H1 (cell line): ENCODE data around the gene NDUFS7. TPM values are rescaled to one million over a fixed set of nuclear protein-coding genes. Genes with fewer than 3 reads are reported as not detected.

Experiments used
- CTCF ChIA-PET: fragments of 300-600 bp; sonication (Branson Sonifier 250); formaldehyde crosslinking; loops from one replicate; lab custom pipeline; 2021; ENCODE audit not compliant: partially characterized antibody; lab: Charles Lee
- POLR2A ChIA-PET: fragments of 300-600 bp; sonication (Branson Sonifier 250); formaldehyde crosslinking; loops from one replicate; lab custom pipeline; 2021; ENCODE audit warnings: inconsistent platforms; ENCODE audit not compliant: partially characterized antibody; lab: Charles Lee
- DNase-seq, 2 experiments: peaks; one replicate each; pipeline versions ENCODE4 v3.0.0 to v3.0.0-alpha.2; 2010 to 2022; ENCODE audit warnings: low spot score in 2 of 2, low read depth in 1 of 2, mixed read lengths in 1 of 2
- FAIRE-seq: peaks from 2 replicates; lab custom pipeline; 2011; peaks lifted over from hg19 to GRCh38; lab: Jason Lieb, UNC
- H2AFZ ChIP-seq: 2 replicates; pipeline ENCODE4 v1.8.1; 2012; ENCODE audit warnings: low read length, inconsistent platforms
- H2AK5ac ChIP-seq: 2 replicates; pipeline ENCODE4 v1.6.1; 2013; ENCODE audit warnings: low read depth, low read length
- H2BK120ac ChIP-seq: replicated peaks from 2 replicates; pipeline ENCODE3; 2013; ENCODE audit warnings: low read depth, low read length, inconsistent platforms
- H2BK12ac ChIP-seq: 2 replicates; pipeline ENCODE4 v1.6.1; 2013; ENCODE audit warnings: low read depth, low read length
- H2BK15ac ChIP-seq: 2 replicates; pipeline ENCODE4 v1.6.1; 2013; ENCODE audit warnings: low read length
- H2BK20ac ChIP-seq: 2 replicates; pipeline ENCODE4 v1.6.1; 2013; ENCODE audit warnings: low read length
- H2BK5ac ChIP-seq: 2 replicates; pipeline ENCODE4 v1.6.1; 2013; ENCODE audit warnings: low read depth, low read length
- H3K14ac ChIP-seq: 2 replicates; pipeline ENCODE4 v1.6.1; 2013; ENCODE audit warnings: inconsistent platforms; ENCODE audit not compliant: insufficient read length
- H3K18ac ChIP-seq: 2 replicates; pipeline ENCODE4 v1.6.1; 2013; ENCODE audit warnings: low read length; ENCODE audit errors: extremely low read depth
- H3K23ac ChIP-seq: 2 replicates; pipeline ENCODE4 v1.6.1; 2013; ENCODE audit warnings: inconsistent platforms; ENCODE audit not compliant: insufficient read length
- H3K23me2 ChIP-seq: 2 replicates; pipeline ENCODE4 v1.6.1; 2013; ENCODE audit warnings: low read depth, low read length
- H3K27ac ChIP-seq: 2 replicates; pipeline ENCODE4 v1.6.1; 2011; ENCODE audit warnings: low read depth, low read length, inconsistent platforms
- H3K27me3 ChIP-seq, 4 experiments: replicated peaks in 1 of 4; 1 replicate in 1 of 4; 2 replicates in 3 of 4; pipeline versions ENCODE4 v1.6.1 to v1.8.1; 2011 to 2013; ENCODE audit warnings: low read length in 3 of 4, mild to moderate bottlenecking in 3 of 4, inconsistent platforms in 2 of 4, mixed read lengths in 2 of 4, moderate library complexity in 1 of 4; ENCODE audit not compliant: control insufficient read depth in 3 of 4, insufficient read depth in 3 of 4; ENCODE audit errors: extremely low read depth in 1 of 4
- H3K36me3 ChIP-seq, 4 experiments: 2 replicates each; pipeline versions ENCODE4 v1.6.1 to v1.8.1; 2011 to 2013; ENCODE audit warnings: mild to moderate bottlenecking in 4 of 4, low read length in 3 of 4, moderate library complexity in 2 of 4, control low read depth in 1 of 4, inconsistent platforms in 1 of 4; ENCODE audit not compliant: insufficient read depth in 4 of 4, control insufficient read depth in 2 of 4
- H3K4ac ChIP-seq: replicated peaks from 2 replicates; pipeline ENCODE3; 2013; ENCODE audit warnings: low read length, low read depth, mixed read lengths, inconsistent platforms; ENCODE audit not compliant: insufficient read length
- H3K4me1 ChIP-seq, 4 experiments: replicated peaks in 1 of 4; 1 replicate in 1 of 4; 2 replicates in 3 of 4; pipeline versions ENCODE4 v1.6.1 to v1.8.1; 2011 to 2013; ENCODE audit warnings: low read length in 3 of 4, inconsistent platforms in 2 of 4, mixed read lengths in 1 of 4; ENCODE audit not compliant: insufficient read depth in 4 of 4, control insufficient read depth in 3 of 4
- H3K4me2 ChIP-seq, 2 experiments: 2 replicates each; pipeline versions ENCODE4 v1.6.1 to v1.8.1; 2011 to 2013; ENCODE audit warnings: low read depth in 2 of 2, low read length in 2 of 2, control low read depth in 1 of 2, inconsistent platforms in 1 of 2, mild to moderate bottlenecking in 1 of 2; ENCODE audit not compliant: insufficient read depth in 1 of 2
- H3K4me3 ChIP-seq, 4 experiments: fragments of 200-600, 300-600 bp in 1 of 4; sonication (generic), shearing (Covaris generic), sonication (Bioruptor Twin) in 1 of 4; 2 replicates each; pipeline versions ENCODE4 v1.5.1 to v1.8.1; 2011 to 2016; ENCODE audit warnings: low read length in 4 of 4, low read depth in 3 of 4, control low read depth in 2 of 4, inconsistent platforms in 2 of 4, mild to moderate bottlenecking in 2 of 4, mixed read lengths in 1 of 4, moderate library complexity in 1 of 4; ENCODE audit not compliant: insufficient read depth in 2 of 4; ENCODE audit errors: extremely low read depth in 1 of 4
- H3K56ac ChIP-seq: replicated peaks from 2 replicates; pipeline ENCODE3; 2013; ENCODE audit warnings: low read depth, mild to moderate bottlenecking, mixed read lengths, low read length, inconsistent platforms; ENCODE audit not compliant: insufficient read length
- H3K79me1 ChIP-seq: 2 replicates; pipeline ENCODE4 v1.6.1; 2013; ENCODE audit warnings: low read depth, low read length, control low read depth
- H3K79me2 ChIP-seq, 2 experiments: 2 replicates each; pipeline versions ENCODE4 v1.6.1 to v1.8.1; 2012 to 2013; ENCODE audit warnings: low read length in 2 of 2, mild to moderate bottlenecking in 2 of 2, inconsistent platforms in 1 of 2; ENCODE audit not compliant: insufficient read depth in 2 of 2, control insufficient read depth in 1 of 2
- H3K9ac ChIP-seq, 4 experiments: replicated peaks in 1 of 4; 1 replicate in 1 of 4; 2 replicates in 3 of 4; pipeline versions ENCODE4 v1.6.1 to v1.8.1; 2011 to 2013; ENCODE audit warnings: low read depth in 3 of 4, low read length in 3 of 4, control low read depth in 2 of 4, mild to moderate bottlenecking in 2 of 4, moderate library complexity in 2 of 4, inconsistent platforms in 1 of 4; ENCODE audit errors: extremely low read depth in 1 of 4
- H3K9me3 ChIP-seq, 2 experiments: 2 replicates each; pipeline versions ENCODE4 v1.6.1 to v1.8.1; 2012 to 2013; ENCODE audit warnings: mild to moderate bottlenecking in 2 of 2, moderate library complexity in 2 of 2, control low read depth in 1 of 2, inconsistent platforms in 1 of 2, low read depth in 1 of 2, low read length in 1 of 2, mixed read lengths in 1 of 2; ENCODE audit not compliant: insufficient read depth in 2 of 2
- H4K20me1 ChIP-seq, 2 experiments: replicated peaks in 1 of 2; 2 replicates each; pipeline versions ENCODE3 to v1.8.1; 2011 to 2013; ENCODE audit warnings: inconsistent platforms in 2 of 2, low read length in 2 of 2, mild to moderate bottlenecking in 1 of 2; ENCODE audit not compliant: insufficient read depth in 2 of 2, control insufficient read depth in 1 of 2
- H4K5ac ChIP-seq: 2 replicates; pipeline ENCODE4 v1.6.1; 2013; ENCODE audit warnings: low read length, low read depth, mixed read lengths, inconsistent platforms; ENCODE audit not compliant: insufficient read length
- H4K8ac ChIP-seq: 2 replicates; pipeline ENCODE4 v1.8.0; 2013; ENCODE audit warnings: mild to moderate bottlenecking, moderate library complexity, low read length, inconsistent platforms; ENCODE audit not compliant: insufficient read depth; ENCODE audit errors: extremely low read depth
- H4K91ac ChIP-seq: replicated peaks from 2 replicates; pipeline ENCODE3; 2013; ENCODE audit warnings: low read length, mixed read lengths, inconsistent platforms; ENCODE audit not compliant: insufficient read length
- ATF2 ChIP-seq: IDR thresholded peaks from 2 replicates; pipeline ENCODE4 v1.6.1; 2012; ENCODE audit warnings: low read length, inconsistent platforms
- CTCF ChIP-seq, 3 experiments: IDR thresholded peaks; 1 replicate in 2 of 3; 2 replicates in 1 of 3; pipeline versions ENCODE4 v1.5.1 to v1.6.1; 2011; ENCODE audit warnings: low read length in 3 of 3, mild to moderate bottlenecking in 3 of 3, inconsistent platforms in 2 of 3, low read depth in 1 of 3, moderate library complexity in 1 of 3; ENCODE audit not compliant: insufficient read depth in 1 of 3; ENCODE audit errors: control extremely low read depth in 1 of 3
- E2F6 ChIP-seq: IDR thresholded peaks from 2 replicates; pipeline ENCODE4 v1.6.1; 2012; ENCODE audit warnings: inconsistent platforms
- JUN ChIP-seq: IDR thresholded peaks from 2 replicates; pipeline ENCODE4 v1.6.1; 2011; ENCODE audit warnings: low read depth, mild to moderate bottlenecking, improper control_type of control experiment, low read length
- KDM4A ChIP-seq: IDR thresholded peaks from one replicate; pipeline ENCODE4 v1.7.1; 2012; ENCODE audit warnings: low read depth, mild to moderate bottlenecking, moderate library complexity, low read length, inconsistent platforms; ENCODE audit not compliant: severe bottlenecking
- POLR2AphosphoS5 ChIP-seq: IDR thresholded peaks from 2 replicates; pipeline ENCODE4 v1.6.1; 2011; ENCODE audit warnings: low read depth, low read length
- SIN3A ChIP-seq, 2 experiments: IDR thresholded peaks in 1 of 2; conservative IDR thresholded peaks in 1 of 2; 2 replicates each; pipeline ENCODE4 v1.6.1; 2011 to 2012; ENCODE audit warnings: low read length in 2 of 2, improper control_type of control experiment in 1 of 2, low read depth in 1 of 2, mild to moderate bottlenecking in 1 of 2
- WGBS, 2 experiments: shearing (Covaris generic) in 1 of 2; methylation state at CpG; one replicate each; pipeline versions ENCODE4 v1.1.6 to v1.1.7; 2013 to 2015; ENCODE audit warnings: low lambda C conversion rate in 2 of 2, mixed read lengths in 2 of 2, inconsistent platforms in 1 of 2, low coverage in 1 of 2, missing lambda C conversion rate in 1 of 2; ENCODE audit not compliant: insufficient replicate concordance in 2 of 2, insufficient coverage in 1 of 2, insufficient read length in 1 of 2; ENCODE audit errors: extremely low coverage in 1 of 2, missing lambda C conversion rate in 1 of 2; 5-methylcytosine and 5-hydroxymethylcytosine counted together
- polyA plus RNA-seq, 7 experiments: library from polyadenylated mRNA; depleted of rRNA in 3 of 7; stranded (reverse) in 5 of 7; unstranded in 2 of 7; fragments of >200 nt in 5 of 7; fragments of 200-250 nt in 2 of 7; gene quantifications; 1 replicate in 5 of 7; 2 replicates in 1 of 7; 4 replicates in 1 of 7; pipeline versions ENCODE4 v1.2.1 to v1.2.3, GENCODE V29; 2011 to 2013; ENCODE audit warnings: missing spikeins in 2 of 7, mixed read lengths in 2 of 7
- total RNA-seq: library from RNA; stranded (reverse); fragmentation: NEBNext Ultra II Directional; extraction: Animal tissue kit (Norgen Biotek cat#: 25700); gene quantifications from 2 replicates; pipeline ENCODE4 v1.2.1, GENCODE V29; 2021

The NDUFS7 gene
- total and polyA plus RNA-seq, 2 of the 8 experiments (the other 6 are each of a cell fraction or from before 2014, with no cell fraction given) = 78.1 to 309 TPM

- ChIA-PET POLR2A (interaction anchor here (0.7 to 2.7 kb wide), 9 partner anchors 9 to 104 kb away, joined by 3 to 10 read pairs (median 4); partner anchors contain the start of genes CIRBP and NDUFS7), CTCF (interaction anchor here (0.6 to 1.6 kb wide), 14 partner anchors 8 to 602 kb away, joined by 3 to 11 read pairs (median 3); no protein-coding TSS in a partner anchor)
- Histone ChIP-seq H2BK20ac (no peak overlapping the region), H3K23me2 (no peaks in the 10 kb centered on the region), H4K8ac (no peak overlapping the region), H3K27ac (no peak overlapping the region), H3K79me2 (no peaks in the 10 kb centered on the region), H3K4me1 (no peaks in the 10 kb centered on the region; a peak in 1 of 7 replicates), H2BK5ac (no peak overlapping the region), H2BK12ac (no peak overlapping the region), H3K4ac (no peak overlapping the region), H4K20me1 (peaks cover 0 to 12% of the 10 kb centered on the region in 2 experiments), H3K23ac (no peak overlapping the region), H3K18ac (no peak overlapping the region), H3K36me3 (peaks cover 14 to 57% (median 38%) of the 10 kb centered on the region in 4 experiments), H3K27me3 (no peaks in the 10 kb centered on the region), H3K9me3 (no peaks in the 10 kb centered on the region), H3K14ac (no peak overlapping the region), H3K56ac (no peak overlapping the region), H3K4me2 (no peak overlapping the region), H3K79me1 (peaks cover 2% of the 10 kb centered on the region; the same call in 1 of the 2 replicates), H2BK15ac (no peak overlapping the region), H2BK120ac (no peak overlapping the region), H4K5ac (no peak overlapping the region), H2AFZ (no peak overlapping the region), H3K9ac (no peak overlapping the region), H2AK5ac (no peak overlapping the region), H3K4me3 (no peak overlapping the region), H4K91ac (no peak overlapping the region)
- FAIRE-seq (no peak), DNase-seq (no peak)
- WGBS, 2 experiments = 96% methylated on average over 14 of the region's 20 CpGs; no CpG with 5 or more reads in 1 of the 2 experiments
- TF ChIP-seq POLR2AphosphoS5 (no peak; the same call in 1 of the 2 replicates), ATF2 (no peak), E2F6 (no peak), CTCF (IDR thresholded peaks at IDR 0.05; ENCODE audit: control extremely low read depth in 1 of 3, insufficient read depth in 1 of 3, low read depth in 1 of 3, low read length in 3 of 3) (no peak), KDM4A (no peak), JUN (no peak), SIN3A (conservative IDR thresholded peaks at IDR 0.05 in 1 of 2, IDR thresholded peaks at IDR 0.05 in 1 of 2; ENCODE audit: low read depth in 1 of 2, low read length in 2 of 2) (no peak)
Observed at GRCh38 chr19:1373042-1373533, 10.6 kb upstream of the NDUFS7 start.
